HL-60/S4 (cell line): ENCODE data around the gene PAX2.

ENCODE experiments used
- in situ Hi-C: fragments of 300-500 bp; cut with MboI; formaldehyde crosslinking; loops from 2 replicates; pipeline ENCODE4 v1.14.3; 2022; ENCODE audit warnings: low sequenced_read_pairs

Gene PAX2

GRCh38 chr10:100737355-100738054 is 7.9 kb upstream of the PAX2 start:
- in situ Hi-C loops = no loop called here

- in situ Hi-C loops = no loop called here
Measured at GRCh38 chr10:100738055-100738827, 7.1 kb upstream of the PAX2 start.

- in situ Hi-C loops = loop anchor here (5.0 kb wide), 1 partner anchor 177 kb away; no protein-coding TSS in a partner anchor
Measured at GRCh38 chr10:100739517-100740368, 5.6 kb upstream of the PAX2 start.

- in situ Hi-C loops = loop anchor here (5.0 kb wide), 1 partner anchor 178 kb away; no protein-coding TSS in a partner anchor
Measured at GRCh38 chr10:100740476-100741377, 4.7 kb upstream of the PAX2 start.

- in situ Hi-C loops = loop anchor here (5.0 kb wide), 1 partner anchor 179 kb away; no protein-coding TSS in a partner anchor
Measured at GRCh38 chr10:100741378-100742075, 3.9 kb upstream of the PAX2 start.

GRCh38 chr10:100742076-100742771 is 3.2 kb upstream of the PAX2 start:
- in situ Hi-C loops = loop anchor here (5.0 kb wide), 1 partner anchor 180 kb away; no protein-coding TSS in a partner anchor

GRCh38 chr10:100742936-100743335 is 2.4 kb upstream of the PAX2 start:
- in situ Hi-C loops = loop anchor here (5.0 kb wide), 1 partner anchor 181 kb away; no protein-coding TSS in a partner anchor

GRCh38 chr10:100743626-100744135 is 1.7 kb upstream of the PAX2 start:
- in situ Hi-C loops = loop anchor here (5.0 kb wide), 1 partner anchor 181 kb away; no protein-coding TSS in a partner anchor

- in situ Hi-C loops = loop anchor here (5.0 kb wide), 1 partner anchor 182 kb away; no protein-coding TSS in a partner anchor
Measured at GRCh38 chr10:100744136-100744986, 1.0 kb upstream of the PAX2 start.

- in situ Hi-C loops = no loop called here
Measured at GRCh38 chr10:100745882-100746783, 751 bp downstream of the PAX2 start.

- in situ Hi-C loops = no loop called here
Measured at GRCh38 chr10:100746784-100747455, 1.5 kb downstream of the PAX2 start.

GRCh38 chr10:100747456-100748230 is 2.3 kb downstream of the PAX2 start:
- in situ Hi-C loops = no loop called here

GRCh38 chr10:100748231-100749058 is 3.1 kb downstream of the PAX2 start:
- in situ Hi-C loops = no loop called here

- in situ Hi-C loops = no loop called here
Measured at GRCh38 chr10:100749059-100749308, 3.6 kb downstream of the PAX2 start.
